K562 (cell line): ENCODE data around the gene ARPP21. TPM values are rescaled to one million over a fixed set of nuclear protein-coding genes. Genes with fewer than 3 reads are reported as not detected.

ENCODE experiments used
- CEBPB ChIP-seq: fragments of 450-650 bp; IDR thresholded peaks from 2 replicates; pipeline ENCODE4 v1.6.1; 2016; ENCODE audit warnings: missing genetic modification characterization, missing compliant biosample characterization
- MEF2A ChIP-seq: IDR thresholded peaks from 2 replicates; pipeline ENCODE4 v1.6.1; 2011; ENCODE audit warnings: low read depth, mild to moderate bottlenecking, low read length, moderate library complexity; ENCODE audit not compliant: control insufficient read depth
- PML ChIP-seq: IDR thresholded peaks from 2 replicates; pipeline ENCODE4 v1.6.1; 2012; ENCODE audit warnings: low read length, inconsistent platforms
- RNF219 ChIP-seq: fragments of 250-450 bp; sonication (Bioruptor Pico); IDR thresholded peaks from 2 replicates; pipeline ENCODE4 v1.5.0; 2022; ENCODE audit warnings: mild to moderate bottlenecking
- ZNF511 ChIP-seq: sonication (generic); formaldehyde crosslinking; IDR thresholded peaks from 2 replicates; pipeline ENCODE4 v1.8.0; 2022; ENCODE audit warnings: mild to moderate bottlenecking, missing genetic modification reagents
- ZNF518B ChIP-seq: fragments of 250-450 bp; sonication (Bioruptor Pico); IDR thresholded peaks from 2 replicates; pipeline ENCODE4 v1.5.0; 2021; ENCODE audit warnings: mild to moderate bottlenecking, moderate library complexity
- polyA plus RNA-seq, 8 experiments: library from polyadenylated mRNA; depleted of rRNA in 4 of 8; stranded (reverse) in 5 of 8; unstranded in 3 of 8; fragments of >200 nt; fragmentation: Nextera tagmentation in 2 of 8; fragmentation: Illumina TruSeq in 1 of 8; extraction: Ambion mirVana in 2 of 8; extraction: Trizol in 1 of 8; gene quantifications; 2 replicates each; pipeline versions ENCODE4 v1.2.1 to v1.2.3, GENCODE V29; 2011 to 2014; ENCODE audit warnings: inconsistent platforms in 1 of 8, missing spikeins in 1 of 8
- total RNA-seq, 7 experiments: library from RNA; depleted of rRNA in 6 of 7; stranded (reverse); fragments of >200 nt in 6 of 7; fragmentation: Illumina TruSeq in 2 of 7; extraction: Trizol in 2 of 7; gene quantifications; 2 replicates each; pipeline versions ENCODE4 v1.2.1 to v1.2.3, GENCODE V29; 2011 to 2021; ENCODE audit warnings: low replicate concordance in 1 of 7

The ARPP21 gene
- total and polyA plus RNA-seq, 9 of the 15 experiments (the other 6 are each of a cell fraction or from before 2014, with no cell fraction given), result not detected

- no peak for TF ChIP-seq MEF2A
- TF ChIP-seq RNF219, result no peak
- TF ChIP-seq CEBPB, result no peak
- TF ChIP-seq PML, result no peak
- no peak for TF ChIP-seq ZNF511 (CRISPR knock-in tag)
- TF ChIP-seq ZNF518B, result no peak
These were observed 910 bp upstream of the ARPP21 start (continued) for GRCh38 chr3:35638251-35638979.
